ENCODE measurements around the gene STK32A.

The STK32A gene

DNA sequence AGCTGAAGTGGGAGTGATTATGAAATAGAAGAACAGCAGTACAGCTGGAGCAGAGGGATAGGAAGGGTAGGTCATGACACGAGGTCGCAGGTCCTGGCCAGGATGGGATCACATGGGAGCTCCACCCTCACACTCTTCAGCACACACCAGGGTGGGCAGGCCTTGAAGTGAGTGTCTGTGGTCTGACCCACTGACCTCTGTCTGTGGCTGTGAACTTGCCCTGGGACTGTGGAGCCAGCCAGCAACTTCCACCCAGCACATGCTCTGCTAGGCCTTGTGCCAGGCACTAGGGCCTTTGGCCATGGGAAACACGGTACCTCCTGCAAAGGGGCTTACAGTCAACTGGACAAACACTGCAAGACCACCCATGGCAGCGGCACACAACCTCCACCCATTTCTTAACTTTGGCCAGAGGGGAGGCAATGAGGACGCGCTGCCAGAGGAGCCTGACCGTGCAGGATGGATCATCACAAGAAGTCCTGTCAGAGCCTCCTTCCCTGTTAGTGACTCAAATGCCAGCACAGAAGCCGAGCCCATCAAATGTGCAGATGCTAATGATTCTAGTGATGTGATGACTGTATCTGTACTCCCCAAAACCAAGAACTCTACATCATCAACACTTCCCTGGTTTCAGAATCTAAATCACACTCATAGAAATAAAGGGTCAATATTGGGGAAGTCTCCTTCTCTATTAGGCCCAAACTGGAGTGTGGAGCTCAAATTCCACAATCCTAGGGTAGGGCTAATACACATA is 161.4 kb downstream of the STK32A start:
- no peak for DNase-seq

DNA sequence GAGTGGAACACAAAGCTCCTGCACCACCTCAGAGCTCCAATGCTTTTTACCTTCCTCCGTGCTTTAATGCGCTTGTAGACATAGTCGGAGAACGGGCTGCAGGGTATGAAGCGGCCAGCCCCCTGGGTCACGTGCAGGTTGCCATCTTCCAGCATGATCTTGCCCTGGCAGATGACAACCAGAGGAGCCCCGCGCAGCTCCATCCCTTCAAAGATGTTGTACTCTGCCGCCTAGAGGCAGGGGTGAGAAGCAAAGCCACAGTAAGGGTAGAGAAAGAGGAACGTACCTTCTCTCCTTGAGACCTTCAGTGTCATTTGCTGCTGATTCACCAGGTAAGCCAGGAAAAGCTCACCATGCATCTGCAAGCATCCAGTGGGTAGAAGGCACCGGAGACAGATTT is 162.8 kb downstream of the STK32A start:
- no peak for DNase-seq

DNA sequence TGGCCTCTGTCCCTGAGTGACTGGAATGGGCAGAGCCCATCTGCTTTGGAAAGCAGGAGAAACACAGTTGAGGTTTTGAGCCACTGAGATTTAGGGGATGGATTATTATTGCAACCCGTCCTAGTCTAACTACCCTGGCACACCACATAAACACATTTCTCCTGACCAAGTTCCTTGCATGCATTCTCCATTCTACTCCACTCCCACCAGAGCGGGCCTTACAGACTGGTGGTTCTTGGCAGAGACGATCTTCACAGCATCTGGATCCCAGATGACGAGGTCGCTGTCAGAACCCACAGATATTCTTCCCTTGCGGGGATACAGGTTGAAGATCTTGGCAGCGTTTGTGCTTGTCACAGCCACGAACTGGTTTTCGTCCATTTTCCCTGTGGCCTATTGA is 164.0 kb downstream of the STK32A start:
- no peak for DNase-seq

DNA sequence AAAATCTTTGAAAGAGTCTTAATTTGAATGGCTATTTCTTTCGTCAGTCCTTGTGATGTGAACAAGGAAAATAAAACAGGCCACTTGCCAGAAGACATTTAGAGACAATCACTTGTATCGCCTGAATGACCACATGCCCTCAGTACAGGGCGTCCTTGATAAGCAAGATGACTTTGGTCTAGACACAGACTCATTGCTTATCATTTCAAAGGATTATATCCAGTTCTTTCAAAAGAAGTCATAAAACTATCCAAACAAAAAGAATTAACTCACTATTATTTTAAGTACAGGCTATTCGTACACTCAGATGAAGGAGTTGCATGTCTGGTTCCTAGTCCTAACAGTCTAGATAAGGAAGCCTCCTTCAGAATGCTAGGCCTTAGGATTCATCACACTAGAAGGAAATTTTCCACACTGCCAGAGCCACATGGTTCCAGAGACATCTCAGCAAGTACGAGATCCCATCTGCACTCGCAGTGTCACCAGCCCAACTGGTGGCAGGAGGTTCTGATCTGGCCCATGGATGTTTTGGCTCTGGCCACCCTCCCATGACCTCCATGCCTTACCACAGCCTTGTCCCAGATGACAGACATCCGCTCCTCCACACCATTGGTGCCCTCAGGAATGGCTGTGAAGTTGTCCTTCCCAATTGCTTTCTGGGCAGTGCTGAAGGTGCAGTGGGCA is 165.4 kb downstream of the STK32A start:
- DNase-seq, result no peak

DNA sequence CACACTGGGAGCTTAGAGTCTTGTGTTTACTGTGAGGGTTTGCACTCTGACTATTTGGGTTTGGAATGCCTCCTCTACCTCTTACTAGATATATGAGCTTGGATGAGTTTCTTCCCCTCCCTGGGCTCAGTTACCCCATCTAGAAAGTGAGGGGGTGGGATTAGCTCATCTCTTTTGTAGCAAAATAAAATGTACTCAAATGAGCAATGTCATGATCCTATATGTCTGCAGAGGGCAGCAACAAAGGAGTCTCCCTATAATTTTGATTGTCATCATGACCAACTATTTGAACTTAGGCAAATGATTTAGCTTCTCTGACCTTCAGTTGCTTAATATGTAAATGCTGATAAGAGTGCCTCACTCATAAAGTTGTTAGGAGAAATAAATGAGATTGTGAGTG is 166.1 kb downstream of the STK32A start:
- no peak for DNase-seq

DNA sequence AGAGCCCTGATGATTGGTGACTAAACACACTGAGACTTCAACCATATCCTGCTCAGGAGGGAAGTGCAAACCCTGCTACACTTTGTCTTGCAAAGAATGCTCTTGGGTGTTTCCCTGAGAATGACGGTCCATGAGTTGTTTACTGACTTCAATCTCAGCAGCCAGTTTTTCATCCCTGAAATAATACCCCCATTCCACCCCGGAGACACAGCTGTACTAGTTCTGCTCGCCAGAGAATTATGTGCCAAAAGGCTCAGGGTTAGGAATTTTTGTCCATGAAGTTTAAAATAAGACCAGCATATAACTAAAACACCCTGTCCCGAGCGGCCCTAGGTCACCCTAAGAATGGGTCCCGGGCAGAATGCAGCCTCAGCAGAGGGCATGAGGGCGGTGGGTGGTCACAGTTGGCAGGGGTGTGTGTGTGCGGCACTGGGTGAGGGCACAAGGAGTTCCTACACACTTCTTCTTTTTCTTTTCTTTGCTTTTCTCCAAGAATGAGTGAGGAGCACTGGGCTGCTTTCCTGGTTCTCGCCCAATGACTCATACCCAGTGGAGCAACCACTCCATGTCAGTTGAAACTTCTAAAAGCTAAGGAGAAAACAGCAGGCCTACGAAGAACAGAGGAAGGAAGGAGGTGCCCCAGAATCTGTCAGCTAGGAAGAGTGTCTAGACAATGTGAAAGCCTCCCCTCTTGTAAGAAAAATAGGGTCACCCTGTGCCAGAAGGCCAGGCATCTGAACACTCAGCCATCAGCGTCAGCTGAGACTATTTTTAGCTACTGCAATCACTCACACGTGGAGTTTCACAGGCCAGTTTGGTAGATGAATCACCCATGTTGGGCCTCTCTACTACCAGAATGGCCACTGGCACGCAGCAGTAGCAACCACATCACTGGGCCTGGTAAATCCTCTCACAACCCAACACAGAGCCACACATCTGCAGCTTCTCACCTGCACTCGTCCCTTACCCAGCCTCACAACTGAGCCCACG is 169.1 kb downstream of the STK32A start:
- no peak for DNase-seq

DNA sequence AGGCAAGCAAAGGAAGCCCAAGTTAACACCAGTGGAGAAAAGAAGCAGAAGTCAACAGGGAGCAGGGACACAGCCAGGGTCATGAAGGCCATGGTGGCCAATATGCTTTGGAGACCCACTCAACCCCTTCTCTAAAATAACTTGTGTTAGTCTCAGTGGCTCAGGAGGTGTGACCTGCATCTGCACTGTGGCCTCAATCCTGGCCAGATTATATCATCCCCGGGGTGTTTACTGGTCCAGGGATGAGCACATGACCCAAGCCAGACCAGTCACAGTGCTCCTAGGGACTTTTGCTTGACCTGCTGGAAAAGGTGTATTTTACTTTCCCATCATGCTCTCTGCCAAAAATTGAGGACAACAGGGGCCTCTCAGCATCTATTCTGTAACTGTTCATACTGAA is 169.9 kb downstream of the STK32A start:
- no peak for DNase-seq

DNA sequence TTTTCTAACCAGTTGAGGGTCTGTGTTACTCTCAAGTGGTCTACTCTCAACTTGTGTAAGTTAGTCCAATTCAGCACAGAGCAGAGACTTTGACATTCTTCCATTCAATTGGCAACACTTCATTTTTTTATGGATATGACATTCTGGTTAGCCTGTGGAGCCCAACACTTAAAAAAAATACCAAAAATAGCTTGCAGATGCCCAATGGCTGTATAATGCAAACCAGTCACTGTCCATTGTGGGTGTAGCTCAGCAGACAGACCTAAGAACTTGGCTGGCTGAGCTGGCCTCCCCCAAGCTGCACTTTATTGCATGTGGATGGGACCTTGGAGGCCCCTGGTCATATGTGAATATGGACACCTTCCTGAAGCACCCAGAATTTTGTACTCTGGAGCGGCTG is 171.8 kb downstream of the STK32A start:
- DNase-seq, result no peak

DNA sequence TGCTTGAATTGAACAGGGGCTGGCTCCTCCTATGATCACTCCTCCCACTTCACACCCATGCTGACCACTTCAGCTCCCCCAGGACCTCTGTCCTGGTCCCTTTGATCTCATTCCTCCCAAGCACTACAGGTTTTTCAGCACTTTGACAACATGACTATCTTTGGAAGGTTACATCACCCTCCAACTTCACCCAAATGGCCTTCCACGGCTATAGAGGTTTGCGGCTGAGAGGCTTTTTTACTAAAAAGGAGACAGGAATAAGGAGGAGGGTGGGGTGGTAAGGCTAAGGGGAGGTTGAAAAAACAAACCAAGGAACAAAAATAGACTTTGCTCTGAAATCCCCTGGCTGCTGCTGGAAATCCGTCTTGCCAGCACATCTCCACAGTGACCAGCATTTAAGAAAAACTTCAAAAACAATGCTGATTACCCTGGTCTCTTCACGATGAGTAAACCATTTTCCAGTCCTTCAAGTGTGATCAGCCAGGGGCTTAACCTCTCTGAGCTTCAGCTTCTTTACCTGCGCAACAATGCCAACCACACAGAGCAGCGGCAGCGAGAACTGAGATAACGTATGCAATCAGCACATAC is 172.4 kb downstream of the STK32A start:
- no peak for DNase-seq

DNA sequence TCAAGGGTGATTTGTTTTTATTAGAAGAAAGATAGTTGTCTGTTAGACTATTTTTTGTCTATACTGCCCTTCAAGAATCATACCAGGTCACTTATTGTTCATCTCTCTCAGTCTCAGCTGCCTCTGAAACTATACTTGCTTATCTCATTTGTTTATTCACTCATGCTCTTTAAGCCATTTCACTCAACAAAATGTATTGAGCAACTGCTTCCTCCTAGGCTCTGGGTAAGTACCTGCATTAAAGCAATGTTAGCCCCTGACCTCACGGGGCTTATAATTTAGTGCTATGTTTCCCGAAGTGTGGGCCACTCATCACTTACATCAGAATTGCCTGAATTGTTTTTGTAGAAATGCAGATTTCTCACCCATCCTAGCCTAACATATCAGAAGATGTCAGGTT is 174.2 kb downstream of the STK32A start:
- no peak for DNase-seq

DNA sequence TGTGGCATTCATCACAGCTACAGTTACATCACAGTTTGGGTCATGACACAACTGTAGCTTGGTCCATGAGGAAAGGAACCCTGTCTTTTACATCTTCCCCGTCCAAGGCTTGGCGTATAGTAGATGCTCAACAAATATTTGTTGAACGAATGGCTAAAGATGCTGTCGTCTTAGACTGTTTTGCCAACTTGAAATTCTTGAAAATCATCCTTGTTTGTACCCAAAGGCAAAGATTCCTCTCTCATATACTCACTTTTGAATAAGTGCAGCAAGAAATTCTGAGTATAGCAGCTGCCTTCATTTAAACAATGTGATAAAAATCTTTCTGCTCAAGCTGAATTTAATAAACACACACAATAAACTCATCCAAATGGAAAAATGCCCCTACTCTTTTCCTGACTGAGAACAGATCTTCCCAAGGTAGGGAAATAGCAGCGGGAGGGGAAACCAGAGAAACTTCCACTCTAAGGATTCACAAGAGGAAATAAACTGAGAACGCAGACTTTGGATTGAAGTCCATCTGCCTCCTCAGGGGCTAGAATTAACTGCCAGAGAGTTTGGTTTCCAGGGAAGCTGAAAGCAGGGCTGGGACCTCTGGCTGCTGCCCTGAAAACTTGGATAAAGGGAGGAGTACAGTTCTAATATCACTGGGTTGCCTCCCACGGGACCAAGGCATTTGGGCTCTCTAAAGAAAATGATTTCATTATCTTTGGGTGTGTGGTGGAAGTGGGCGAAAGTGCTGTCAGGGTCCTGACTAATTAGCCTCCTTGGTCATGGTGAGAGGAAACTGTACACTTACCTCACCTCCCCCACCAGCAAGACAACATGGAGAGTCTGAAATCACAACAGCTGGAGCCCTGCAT is 175.9 kb downstream of the STK32A start:
- DNase-seq, result no peak

DNA sequence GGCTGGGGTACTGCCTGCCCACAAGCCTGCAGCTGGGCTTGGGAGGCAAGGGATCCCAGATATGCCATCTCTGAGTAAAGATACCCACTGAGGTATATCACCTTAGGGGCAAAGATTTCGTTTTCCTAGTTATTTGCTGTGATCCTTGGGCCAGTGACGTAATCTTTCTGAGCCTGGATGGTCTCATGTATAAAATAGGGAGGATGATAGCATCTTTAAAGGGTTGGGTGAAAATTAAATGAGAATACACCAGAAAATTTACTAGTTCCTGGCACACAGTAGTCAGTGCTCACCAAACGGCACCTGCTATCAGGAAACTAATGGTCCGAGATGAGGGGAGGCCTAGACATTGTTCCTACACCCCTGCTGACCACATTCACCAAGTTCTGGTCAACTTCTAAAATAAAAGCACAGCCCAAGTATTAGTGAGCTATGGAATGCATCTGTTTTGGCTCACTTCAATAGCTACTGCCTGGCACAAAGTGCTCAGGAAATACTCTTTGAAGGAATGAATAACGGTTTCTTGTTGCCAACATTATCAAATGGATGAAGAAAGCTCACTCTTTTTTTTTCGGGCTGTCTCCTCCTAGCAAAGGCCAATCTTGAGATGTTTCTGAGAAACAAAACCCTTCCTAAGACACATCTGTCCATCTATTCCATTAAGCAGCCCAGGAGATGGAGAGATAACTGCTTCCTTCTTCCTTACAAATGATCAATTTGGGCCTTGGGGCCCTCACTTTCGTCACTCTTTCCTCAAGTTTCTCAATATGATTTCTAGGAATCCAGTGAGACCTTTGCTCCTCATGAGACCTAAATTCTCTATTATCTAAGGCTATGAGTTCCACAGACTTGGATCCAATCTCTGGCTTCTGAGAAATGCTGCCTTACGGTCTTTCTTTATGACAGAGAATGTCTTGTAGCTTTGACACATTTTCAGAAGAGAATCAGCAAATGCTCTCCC is 176.8 kb downstream of the STK32A start:
- DNase-seq, result no peak

DNA sequence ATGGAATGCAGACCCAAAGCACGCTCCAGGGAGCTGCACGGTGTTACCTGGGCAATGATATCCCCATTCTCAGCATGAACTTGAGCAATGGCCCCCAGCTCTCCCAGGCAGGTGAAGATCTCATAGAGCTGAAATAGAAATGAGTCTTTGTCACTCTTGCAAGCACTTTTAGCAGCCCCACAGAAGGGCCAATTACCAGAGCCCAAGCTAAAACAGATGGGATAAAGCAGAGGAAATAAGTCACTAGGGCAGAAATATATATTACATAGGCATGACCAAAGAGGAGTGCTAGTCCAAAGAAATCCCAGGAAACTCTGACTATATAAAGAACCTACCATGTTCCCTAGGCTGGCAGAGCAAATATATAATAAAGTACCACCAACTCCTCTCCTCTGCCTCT is 177.7 kb downstream of the STK32A start:
- no peak for DNase-seq

DNA sequence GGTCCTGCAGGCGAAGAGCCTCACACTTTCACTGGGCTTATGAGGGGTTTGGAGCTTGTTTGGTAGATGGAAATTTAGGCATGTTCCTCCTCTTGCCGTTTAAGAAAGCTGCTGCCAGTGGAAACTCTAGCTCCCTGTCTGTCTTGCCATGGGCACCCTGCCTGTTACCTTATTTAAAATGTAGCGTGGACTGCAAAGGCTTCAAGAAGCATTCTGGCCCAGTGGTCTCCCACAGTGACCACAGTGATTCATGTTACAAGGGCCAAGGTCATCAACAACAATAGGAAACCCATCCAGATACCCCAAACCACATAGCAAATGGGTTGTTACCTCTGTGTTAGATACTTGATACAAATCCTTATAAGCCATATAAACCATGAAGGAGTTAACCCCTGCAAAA is 178.4 kb downstream of the STK32A start:
- no peak for DNase-seq

DNA sequence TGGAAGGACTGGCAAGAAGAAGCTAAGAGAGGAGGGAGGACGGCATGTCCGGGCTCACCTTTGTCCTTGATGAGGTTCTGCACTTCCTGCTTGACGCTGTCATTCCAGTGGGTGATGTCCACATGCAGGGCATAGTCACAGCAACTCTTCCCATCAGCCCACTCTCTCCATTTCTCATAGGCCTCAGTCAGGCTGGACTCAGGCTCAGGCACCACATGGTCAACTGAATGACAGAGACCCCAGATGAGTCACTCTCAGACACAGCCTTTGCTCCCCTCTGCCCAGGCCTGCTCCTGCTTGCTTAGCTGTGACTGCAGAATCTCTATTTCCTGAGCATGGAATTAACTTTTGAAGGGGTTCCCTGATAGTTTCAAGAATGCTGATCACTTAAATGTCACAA is 180.8 kb downstream of the STK32A start:
- DNase-seq, result no peak

DNA sequence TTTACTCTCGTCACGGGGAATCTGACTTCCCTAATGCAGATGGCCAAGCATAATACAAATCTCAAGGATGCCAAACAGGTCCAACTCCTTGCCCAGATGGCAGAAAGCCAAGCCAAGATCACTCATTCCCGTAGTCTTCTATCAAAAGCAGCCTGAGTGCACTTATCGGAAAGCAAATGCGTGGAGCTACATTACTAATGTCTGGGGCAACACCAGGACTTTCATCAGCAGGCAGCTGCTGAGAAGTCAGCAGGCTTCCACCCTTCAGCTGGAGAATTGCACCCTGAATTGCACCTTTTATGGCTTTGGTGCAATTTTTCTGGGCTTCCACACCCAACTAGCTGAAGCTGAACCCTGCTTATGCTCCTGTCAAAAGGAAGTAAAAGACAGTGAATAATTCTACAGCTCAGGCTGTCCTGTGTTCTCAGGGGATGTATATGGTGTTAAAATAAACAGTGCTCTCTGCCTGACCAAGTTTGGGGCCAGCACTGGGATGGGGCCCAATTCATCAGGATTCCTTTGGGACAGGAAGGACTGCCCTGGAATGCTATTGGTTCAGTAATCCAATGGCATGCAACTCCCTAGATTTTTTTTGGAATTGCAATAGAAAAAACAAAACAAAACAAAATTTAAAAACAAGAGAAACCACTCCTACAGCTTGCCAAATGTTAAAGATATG is 182.4 kb downstream of the STK32A start:
- DNase-seq, result no peak

DNA sequence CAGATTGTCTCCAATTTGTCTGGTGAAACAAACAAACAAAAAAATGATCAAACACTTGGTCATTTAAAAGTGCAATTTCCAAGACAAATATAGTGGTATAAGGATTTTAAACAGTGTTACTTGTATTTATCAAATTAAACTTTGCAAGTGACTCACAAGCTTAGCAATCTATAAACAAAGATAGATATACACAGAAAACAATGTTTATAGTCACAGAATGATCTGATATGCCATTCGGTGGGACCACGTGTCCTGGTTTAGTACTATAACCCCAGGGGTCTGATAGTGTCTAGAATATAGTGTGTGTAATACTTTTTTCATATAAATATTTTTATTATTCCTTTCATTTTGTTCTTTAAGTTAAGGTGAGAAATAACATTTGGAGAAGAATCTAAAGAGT is 183.8 kb downstream of the STK32A start:
- DNase-seq, result no peak

DNA sequence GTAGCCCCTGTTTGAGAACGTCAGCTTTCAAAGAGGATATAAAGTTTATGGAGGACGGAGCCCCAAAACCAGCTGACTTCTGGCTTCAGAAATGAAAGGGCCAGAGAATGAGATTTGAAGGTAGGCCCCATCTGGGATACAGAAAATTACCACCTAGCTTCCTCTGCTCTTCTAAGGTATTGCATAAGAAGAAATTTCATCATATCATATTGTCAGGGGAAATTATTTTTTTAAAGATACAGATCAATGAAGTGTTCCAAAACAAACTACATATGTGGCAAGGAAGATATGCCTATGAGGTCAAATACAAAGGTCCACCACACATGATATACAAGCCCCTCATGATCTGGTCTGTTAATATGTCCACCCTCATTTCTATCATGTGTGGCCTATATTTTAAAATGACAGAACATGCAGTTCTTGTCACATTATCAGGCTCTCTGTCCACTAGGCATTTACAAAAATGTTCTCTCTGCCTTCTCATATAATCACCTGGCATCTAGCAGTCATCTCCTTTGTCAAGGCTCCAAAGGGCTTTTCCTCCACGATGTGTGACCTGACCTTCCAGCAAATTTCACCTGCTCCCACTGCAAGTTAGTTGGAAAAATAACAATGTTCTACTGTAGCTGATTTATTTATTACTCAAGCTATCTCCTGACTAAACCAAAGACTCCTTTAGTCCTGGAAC is 192.0 kb downstream of the STK32A start:
- no peak for DNase-seq

DNA sequence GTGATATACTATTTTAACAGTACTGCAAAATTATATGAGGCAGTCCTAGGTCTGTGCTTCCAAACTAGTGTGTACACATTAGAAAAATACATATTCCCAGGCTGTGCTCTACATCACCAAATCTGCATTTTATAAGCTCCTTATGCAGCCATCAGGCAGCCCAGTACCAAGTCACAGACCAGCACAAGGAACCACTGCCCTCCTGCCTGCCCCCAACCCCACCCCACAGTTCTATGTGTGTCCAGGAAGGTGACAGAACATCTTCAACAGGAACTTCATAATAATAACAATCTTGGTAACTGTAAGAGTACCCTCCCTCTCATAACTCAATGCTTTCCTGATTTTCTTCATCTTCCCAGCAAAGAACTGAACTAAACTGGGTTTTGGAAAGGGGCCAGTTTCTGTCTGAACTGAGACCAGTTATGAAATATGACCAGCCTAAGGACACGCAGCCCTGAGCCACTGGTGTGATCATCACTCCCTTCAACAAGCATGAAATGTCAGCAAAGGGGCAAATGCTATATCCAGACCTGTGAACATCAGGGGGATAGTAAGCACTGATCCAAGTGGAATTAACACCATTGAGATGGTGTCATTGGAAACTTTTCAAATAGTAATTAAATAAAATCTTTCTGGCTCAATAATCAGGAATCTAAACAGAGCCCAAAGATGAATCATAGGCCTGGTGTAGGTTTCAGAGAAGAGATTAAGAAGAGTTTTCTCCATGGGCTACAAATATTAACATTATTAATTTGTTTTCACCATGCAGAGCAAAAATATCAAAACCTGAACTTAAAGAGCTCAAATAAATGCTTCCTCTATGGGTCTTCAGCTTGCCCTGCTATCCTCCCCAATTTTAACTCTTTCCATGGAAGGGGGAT is 192.9 kb downstream of the STK32A start:
- DNase-seq, result no peak
